Measurements from ENCODE around the gene HMG20A. TPM values are rescaled to one million over a fixed set of nuclear protein-coding genes. Genes with fewer than 3 reads are reported as not detected.

The HMG20A gene
- 10 to 100 TPM; 34.9 to 37.8 TPM for total RNA-seq

DNA sequence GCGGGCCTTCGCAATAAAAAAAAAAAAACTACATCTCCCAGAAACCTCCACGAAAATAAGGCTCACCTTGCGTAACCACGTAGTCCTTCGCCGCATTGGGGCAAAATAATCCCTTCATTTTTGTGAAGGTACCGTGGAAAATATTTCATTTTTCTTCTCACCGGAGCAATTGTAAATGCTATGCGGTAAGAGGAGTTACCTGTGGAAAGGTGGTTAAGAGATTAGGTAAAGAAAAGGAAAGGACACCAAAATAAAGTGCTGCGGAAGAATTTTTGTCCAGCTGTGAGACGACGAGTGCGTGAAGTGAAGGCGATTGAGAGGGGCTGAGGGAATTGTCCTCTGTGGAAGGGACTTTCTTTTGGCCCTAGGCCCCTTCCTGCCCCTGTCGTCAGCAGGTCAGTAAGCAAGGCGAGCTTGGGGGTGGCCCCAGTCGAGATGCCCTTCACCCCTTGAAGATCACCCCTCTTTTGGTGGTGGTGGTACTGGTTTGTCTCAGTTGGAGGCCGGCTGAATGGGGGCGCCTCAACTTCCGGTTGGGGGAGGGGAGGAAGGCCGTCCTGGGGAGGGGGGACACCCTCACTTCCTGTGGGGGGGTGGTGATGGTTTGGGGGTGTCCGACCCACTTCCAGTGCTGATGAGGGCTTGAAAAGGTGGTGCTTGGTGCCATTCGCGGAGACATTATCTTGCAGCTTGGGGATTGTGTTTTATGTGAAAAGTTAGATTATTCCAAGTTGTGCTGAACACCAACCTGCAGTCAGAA, at the start of gene HMG20A:
Gene HMG20A (plus strand): TSS at position 279 of the 760 bp plus-strand sequence. CDS start 37,520 bp downstream, outside the sequence.
- CTCF ChIA-PET = interaction anchor here (0.6 to 1.2 kb wide), 3 partner anchors 9 to 879 kb away, joined by 3 to 5 read pairs (median 3); partner anchors contain the start of gene SKIC8
- POLR2A ChIA-PET = interaction anchor here (1.2 kb wide), 1 partner anchor 10 kb away, joined by 4 read pairs; no protein-coding TSS in a partner anchor

DNA sequence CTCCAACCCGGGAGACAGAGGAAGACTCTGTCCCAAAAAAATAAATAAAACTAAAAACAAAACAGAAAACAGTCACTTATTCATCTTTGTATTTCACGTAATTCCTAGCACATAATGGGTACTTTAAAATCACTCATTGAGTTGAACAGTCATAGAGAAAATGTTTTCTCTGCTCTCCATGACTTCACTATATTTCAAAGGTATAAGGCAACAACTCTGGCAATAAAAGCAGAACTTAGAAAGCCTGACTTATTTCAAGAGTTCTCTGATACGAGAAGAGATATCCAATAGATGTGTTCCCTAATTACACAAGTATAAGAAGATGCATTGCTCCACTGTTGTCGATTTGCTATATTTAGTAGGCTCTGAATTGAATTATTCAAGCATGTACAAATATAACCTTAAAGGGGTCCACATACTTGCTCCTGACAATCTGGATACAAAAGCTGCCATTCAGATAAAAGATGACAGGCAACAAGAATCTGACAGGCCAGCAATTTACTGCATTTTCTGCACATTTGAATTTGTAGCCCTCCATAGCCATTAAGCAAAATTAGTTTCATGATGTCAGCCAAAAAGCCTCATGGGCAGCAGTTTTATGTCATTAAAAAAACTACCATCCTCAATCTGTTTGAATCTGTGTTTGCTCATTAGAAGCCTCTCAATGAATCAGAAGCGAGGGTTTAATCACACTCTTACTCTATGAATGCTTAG, 48.7 kb upstream of the HMG20A start:
- ChIA-PET CTCF (no interaction called here), POLR2A (no interaction called here)

DNA sequence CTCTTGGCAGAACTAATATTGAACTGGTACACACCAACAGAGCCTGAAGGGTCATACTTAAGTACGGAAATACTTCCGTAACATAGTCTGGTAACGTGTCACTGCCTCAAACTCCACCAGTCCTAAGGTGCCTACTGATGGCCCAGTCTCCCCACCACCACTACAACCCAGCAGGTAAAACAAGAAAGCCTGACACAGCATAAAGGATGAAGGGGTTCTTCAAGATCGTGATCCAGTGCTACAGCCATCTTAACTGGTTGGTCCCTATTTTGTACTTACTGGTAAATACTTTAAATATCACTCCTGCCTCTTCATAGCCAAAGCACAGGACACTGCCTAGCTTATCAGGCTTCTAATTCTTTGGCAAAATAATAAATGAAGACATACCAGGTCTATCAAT, 47.2 kb upstream of the HMG20A start:
- CTCF ChIA-PET = interaction anchor here (1.4 kb wide), 1 partner anchor 170 kb away, joined by 3 read pairs; no protein-coding TSS in a partner anchor
- POLR2A ChIA-PET = no interaction called here

DNA sequence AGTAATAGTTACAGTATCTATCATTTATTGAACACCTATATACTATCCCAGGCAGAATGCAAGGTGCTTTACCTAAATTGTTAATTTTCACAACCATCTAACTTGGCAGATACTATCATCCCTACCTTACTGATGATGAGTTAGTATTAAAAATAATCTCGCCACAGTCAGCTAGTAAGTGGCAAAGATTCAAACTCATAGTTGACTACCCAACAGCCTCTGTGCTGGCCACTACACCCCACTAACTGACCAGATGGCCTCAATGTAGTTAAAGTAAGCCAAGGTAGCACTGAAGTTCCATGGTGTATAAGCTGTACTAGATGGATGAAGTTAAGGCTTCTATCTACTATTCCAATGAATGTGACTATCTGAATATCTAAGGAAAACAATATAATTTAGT, 45.6 kb upstream of the HMG20A start:
- ChIA-PET POLR2A (no interaction called here), CTCF (interaction anchor here (0.6 kb wide), 1 partner anchor 169 kb away, joined by 3 read pairs; no protein-coding TSS in a partner anchor)

DNA sequence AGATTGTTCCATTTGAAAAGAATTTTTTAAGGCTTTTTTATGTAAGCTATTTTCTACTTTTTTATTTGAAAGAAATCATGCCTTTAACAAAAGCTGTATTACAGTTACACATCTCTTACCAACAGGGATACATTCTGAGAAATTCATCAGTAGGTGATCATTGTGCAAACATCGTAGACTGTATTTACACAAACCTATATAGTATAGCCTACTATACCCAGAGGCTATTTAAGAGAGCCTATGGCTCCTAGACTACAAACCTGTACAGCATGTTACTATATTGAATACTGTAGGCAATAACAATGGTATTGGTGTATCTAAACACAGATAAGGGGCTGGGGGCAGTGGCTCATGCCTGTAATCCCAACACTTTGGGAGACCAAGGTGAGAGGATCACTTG, 43.9 kb upstream of the HMG20A start:
- ChIA-PET POLR2A (no interaction called here), CTCF (no interaction called here)

DNA sequence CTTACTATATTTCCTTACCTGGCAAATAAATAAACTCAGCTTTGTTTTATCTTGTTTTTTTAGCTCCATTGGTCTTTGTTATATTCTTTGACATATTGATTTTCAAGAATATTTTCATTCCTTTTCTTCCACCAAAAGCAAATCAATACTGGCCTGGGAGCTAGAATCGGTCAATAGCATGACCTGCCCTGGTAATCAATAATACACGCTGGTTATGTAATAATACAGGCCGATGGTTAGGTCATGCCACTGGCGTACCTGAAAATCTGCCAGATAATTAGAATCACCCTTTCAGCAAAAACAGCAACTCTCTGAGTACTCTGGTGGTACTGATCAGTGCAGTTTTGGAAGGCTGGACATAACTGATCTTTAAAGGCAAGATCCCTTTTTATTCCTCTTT, 40.7 kb upstream of the HMG20A start:
- ChIA-PET POLR2A (no interaction called here), CTCF (no interaction called here)

DNA sequence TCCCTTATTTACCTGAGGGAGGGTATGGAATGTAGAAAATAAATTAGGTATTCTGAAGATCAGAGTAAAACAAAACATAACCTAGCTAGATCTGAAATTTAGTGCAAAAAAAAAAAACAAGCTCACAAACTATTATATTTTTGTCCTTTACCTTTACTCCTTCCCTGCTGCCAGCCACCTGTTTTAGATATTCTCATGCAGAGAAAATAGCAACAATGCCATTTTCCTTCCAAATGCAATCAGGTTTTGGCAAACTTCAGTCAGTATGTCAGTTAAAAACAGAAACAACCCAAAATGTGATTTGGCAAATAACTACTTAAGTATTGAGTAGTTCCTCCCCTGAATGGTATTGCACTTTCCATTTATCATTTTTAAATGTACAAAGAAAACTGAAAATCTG, 36.6 kb upstream of the HMG20A start:
- ChIA-PET CTCF (interaction anchor here (1.3 kb wide), 1 partner anchor 205 kb away, joined by 3 read pairs; no protein-coding TSS in a partner anchor), POLR2A (no interaction called here)

DNA sequence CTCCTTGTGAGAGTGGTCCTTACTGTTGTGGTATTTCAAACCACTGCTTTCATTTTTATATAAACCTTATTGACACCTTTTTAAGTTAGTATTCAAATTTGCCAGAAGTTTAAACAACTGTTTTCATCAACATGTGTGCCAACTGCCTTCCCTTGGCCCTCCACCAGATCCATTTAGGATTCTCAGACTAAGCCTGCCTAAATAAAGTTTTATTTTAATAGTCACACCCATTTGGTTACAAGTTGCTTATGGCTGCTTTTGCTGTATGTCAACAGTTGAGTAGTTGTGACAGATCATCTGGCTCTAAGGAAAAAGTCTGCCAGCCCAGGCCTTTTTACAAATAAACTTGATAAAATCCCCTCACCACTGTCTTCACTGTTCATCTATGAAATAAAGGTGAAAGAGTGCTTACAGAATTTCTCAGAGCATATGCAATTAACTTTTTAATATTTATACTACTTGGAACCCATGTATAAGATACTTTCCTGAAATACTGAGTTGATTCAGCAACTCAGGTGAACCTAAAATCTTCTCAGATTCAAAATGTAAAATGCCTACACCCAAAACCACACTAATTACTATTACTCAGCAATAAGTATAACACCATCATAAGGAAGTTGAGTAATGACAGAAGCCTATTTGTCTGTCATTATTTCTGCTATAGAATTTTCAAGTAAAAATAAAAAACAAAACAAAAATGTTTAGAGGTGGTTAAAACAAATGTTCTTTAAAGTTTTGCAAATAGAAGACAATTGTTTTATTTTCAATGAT, 35.9 kb upstream of the HMG20A start:
- ChIA-PET CTCF (no interaction called here), POLR2A (no interaction called here)

DNA sequence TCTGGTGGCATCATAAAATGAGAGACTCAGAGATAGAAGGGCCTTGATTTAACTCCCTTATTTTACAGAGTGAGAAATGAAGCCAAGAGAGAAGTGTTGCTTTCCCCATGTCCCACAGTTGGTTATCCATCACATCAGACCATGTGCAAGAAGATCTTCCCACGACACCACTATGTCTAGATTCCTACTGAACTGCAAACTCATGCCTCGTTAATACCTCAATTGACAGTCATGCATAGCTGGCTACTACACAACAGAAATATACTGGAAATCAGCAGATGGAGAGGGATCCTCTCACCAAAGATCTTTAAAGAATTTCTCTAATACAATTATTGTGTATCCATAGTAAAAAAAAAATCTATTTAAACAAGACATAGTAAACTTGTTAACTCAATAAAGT, 34.1 kb upstream of the HMG20A start:
- POLR2A ChIA-PET = no interaction called here
- CTCF ChIA-PET = no interaction called here

DNA sequence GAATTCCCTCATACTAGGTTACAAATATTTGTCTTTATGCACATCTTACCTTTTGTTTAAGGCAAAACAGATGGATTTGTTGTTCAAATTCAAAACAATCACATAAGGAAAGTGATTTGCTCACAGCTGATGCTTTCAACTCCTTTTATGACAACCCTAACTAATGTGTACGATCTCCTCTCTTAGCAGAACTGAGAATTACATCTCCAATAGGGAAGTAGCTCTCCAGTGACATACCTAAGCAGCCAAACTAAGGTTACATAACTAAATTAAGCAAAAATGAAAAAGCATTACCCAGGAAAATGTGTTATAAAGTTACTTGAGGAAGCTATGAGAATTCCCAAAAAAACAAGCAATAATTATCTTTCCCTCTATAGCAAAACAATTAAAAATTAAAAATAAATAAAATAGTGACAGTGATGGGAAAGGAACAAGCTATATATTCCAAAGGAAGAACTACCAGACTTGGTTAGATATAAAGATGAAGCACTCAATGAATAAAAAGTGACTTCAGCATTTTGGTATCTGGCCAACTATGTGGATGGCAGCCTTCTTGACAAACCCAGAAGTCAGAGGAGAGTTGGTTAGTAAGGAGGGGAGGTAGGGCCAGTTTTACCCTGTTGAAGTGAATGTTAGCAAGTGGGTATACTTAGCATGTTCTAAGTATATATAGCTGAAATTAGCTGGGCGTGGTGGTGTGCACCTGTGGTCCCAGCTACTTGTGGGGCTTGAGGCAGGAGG, 33.2 kb upstream of the HMG20A start:
- CTCF ChIA-PET = no interaction called here
- POLR2A ChIA-PET = no interaction called here

DNA sequence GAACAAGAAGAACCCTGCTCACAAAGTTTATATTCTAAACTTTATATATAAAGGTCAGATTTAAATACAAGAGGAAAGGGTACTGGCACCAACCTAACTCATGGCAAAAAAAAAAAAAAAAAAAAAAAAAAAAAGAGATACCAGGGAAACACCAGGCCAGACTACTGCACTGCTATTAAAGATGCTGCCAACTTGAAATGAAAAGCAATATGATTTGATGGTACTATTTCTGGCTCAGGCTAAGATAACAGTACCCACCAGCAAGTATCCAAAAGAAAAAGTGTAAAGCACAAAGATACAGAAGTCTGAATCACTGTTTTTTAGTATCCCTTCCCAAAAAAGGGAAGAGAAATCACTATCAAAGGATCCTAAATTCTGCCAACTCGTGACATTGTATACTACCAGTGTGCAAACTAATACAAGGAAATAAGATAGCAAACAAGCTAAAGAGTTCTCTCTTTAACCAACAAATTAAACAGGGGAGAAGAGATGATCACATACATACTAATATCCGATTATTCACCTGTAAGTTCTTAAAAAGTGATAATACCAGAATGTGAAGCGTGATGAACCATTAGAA, 29.2 kb upstream of the HMG20A start:
- CTCF ChIA-PET = no interaction called here
- POLR2A ChIA-PET = no interaction called here

DNA sequence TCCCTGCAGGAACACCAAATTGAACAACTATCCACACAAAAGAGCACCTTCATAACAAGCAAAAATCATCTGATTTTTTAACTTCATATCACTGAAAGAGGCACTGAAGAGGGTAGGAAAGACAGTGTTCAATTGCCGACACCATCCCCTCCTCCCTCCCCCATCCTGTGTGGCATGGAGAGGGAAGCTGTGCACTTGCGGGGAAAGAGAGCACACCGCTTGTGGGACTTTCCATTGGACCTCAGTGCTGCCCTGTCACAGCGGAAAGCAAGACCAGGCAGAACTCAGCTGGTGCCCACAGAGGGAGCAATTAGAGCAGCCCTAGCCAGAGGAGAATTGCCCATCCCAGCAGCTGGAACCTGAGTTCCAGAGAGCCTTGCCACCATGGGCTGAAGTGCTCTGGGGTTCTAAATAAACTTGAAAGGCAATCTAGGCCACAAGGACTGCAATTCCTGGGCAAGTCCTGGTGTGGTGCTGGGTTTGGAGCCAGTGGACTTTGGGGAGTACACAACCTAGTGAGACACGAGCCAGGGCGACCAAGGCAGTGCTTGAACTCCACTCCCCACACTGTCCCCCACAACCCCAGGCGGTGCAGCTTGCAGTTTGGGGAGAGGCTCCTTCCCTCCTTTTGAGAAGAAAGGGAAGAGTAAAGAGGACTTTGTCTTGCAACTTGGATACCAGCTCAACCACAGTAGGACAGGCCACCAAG, 27.8 kb upstream of the HMG20A start:
- ChIA-PET CTCF (no interaction called here), POLR2A (no interaction called here)

DNA sequence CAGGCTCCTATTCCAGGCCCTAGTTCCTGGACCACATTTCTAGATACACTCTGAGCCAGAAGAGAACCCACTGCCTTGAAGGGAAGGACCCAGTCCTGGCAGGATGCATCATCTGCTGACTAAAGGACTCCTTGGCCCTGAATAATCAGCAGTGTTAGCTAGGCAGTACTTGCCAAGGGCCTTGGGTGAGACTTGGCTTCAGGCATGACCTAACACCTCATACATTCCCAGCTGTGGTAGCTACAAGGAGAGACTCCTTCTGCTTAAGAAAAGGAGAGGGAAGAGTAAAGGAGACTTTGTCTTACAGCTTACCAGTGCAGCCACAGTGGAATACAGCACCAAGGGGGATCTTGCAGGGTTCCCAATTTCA, 27.2 kb upstream of the HMG20A start:
- POLR2A ChIA-PET = no interaction called here
- CTCF ChIA-PET = no interaction called here

DNA sequence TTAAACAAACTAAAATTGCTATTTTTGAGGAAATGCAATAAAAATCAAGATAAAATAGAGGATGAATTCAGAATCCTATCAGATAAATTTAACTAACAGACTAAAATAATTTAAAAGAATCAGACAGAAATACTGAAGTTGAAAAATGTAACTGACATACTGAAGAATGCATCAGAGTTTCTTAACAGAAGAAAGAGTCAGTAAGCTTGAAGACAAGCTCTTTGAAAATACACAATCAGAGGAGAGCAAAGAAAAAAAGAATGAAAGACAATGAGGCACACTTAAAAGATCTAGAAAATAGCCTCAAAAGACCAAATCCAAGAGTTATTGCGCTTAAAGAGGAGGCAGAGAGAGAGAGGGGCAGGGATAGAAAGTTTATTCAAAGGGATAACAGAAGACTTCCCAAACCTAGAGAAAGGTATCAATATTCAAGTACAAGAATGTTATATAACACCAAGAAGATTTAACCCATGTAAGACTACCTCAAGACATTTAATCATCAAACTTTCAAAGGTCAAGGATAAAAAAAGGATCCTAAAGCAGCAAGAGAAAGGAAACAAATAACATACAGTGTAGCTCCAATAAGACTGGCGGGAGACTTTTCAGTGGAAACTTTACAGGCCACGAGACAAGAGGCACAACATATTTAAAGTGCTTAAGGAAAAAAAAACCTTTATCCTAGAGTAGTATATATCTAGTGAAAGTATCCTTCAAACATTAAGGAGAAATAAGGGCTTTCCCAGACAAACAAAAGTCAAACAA, 25.5 kb upstream of the HMG20A start:
- ChIA-PET CTCF (interaction anchor here (0.7 kb wide), 1 partner anchor 182 kb away, joined by 3 read pairs; no protein-coding TSS in a partner anchor), POLR2A (no interaction called here)

DNA sequence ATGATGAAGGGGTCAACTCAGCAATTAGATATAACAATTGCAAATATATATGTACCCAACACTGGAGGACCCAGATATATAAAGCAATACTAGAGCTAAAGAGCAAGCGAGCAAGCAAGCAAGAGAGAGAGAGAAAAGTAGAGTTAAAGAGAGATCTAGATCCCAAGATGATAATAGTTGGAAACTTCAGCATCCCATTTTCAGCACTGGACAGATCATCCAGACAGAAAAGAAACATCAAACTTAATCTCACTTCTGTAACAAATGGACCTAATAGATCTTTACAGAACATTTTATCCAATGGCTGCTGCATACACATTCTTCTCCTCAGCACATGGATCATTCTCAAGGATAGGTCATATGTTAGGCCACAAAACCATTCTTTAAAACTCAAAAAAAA, 24.0 kb upstream of the HMG20A start:
- POLR2A ChIA-PET = no interaction called here
- CTCF ChIA-PET = no interaction called here

DNA sequence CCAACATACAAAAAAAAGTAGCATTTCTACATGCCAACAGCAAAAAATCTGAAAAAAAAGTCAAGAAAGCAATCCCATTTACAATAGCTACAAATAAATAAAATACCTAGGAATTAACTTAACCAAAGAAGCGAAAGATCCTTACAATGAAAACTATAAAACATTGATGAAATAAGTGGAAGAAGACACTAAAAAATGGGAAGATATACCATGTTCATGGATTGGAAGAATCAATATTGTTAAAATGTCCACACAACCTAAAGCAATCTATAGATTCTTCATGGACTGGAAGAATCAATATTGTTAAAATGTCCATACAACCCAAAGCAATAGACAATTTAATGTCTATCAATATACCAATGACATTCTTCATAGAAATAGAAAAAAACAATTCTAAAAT, 21.8 kb upstream of the HMG20A start:
- ChIA-PET CTCF (no interaction called here), POLR2A (no interaction called here)

DNA sequence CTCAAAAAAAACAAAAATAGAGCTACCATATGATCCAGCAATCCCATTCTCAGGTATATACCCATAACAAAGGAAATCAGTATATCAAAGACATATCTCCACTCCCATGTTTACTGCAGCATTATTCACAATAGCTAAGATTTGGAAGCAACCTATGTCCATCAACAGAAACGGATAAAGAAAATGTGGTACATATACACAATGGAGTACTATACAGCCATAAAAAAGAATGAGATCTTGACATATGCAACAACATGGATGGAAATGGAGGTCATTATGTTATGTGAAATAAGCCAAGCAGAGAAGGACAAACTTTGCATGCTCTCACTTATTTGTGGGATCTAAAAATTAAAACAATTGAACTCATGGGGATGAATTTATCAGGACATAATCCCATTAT, 20.4 kb upstream of the HMG20A start:
- POLR2A ChIA-PET = no interaction called here

DNA sequence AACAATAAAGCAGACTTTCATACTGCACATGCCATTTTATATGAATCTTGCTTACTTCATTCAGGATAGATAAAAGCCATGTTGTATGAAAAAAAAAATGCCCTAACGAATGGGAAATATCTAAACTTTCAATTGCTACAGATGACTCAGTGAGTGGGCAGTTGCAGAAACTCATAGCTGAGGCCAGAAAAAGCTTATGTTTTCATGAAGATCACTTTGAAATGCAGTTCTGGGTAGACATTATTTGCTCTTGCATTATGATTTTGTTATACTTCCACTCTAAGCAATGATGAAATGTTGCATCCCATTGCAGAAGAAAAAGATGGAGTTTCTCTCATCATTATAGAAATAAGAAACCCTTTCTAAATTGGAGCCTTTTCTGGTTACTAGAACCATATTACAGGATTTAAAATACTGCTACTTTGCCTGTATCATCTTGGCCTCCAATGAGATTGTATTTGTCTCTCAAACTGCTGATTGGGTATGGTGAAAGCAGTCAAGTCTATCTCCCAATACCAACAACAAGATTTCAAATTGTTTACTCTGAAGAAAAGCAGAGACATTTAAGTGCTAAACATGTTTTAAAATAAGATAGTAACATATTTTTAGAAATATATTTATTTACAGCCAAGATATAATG, 17.8 kb upstream of the HMG20A start:
- POLR2A ChIA-PET = interaction anchor here (0.9 kb wide), 1 partner anchor 222 kb away, joined by 3 read pairs; no protein-coding TSS in a partner anchor
- CTCF ChIA-PET = interaction anchor here (0.8 kb wide), 1 partner anchor 16 kb away, joined by 3 read pairs; no protein-coding TSS in a partner anchor

More for the DNA sequence above, 20.4 kb upstream of the HMG20A start:
- CTCF ChIA-PET = no interaction called here
